HPDE6-E6E7 (cell line): ENCODE measurements around the gene C19orf73.
A peak's percentile ranks its signal among the peaks of the same experiment; 100 is the strongest.
"Not testable (repeated sequence)": the region's sequence is repeated elsewhere in the genome, so short reads cannot be mapped to it uniquely, and the experiment has no call there.

Experiments
- DNase-seq: peaks from one replicate; pipeline ENCODE4 v3.0.0; 2011; ENCODE audit warnings: missing footprints; ENCODE audit errors: extremely low spot score

C19orf73 gene

DNA sequence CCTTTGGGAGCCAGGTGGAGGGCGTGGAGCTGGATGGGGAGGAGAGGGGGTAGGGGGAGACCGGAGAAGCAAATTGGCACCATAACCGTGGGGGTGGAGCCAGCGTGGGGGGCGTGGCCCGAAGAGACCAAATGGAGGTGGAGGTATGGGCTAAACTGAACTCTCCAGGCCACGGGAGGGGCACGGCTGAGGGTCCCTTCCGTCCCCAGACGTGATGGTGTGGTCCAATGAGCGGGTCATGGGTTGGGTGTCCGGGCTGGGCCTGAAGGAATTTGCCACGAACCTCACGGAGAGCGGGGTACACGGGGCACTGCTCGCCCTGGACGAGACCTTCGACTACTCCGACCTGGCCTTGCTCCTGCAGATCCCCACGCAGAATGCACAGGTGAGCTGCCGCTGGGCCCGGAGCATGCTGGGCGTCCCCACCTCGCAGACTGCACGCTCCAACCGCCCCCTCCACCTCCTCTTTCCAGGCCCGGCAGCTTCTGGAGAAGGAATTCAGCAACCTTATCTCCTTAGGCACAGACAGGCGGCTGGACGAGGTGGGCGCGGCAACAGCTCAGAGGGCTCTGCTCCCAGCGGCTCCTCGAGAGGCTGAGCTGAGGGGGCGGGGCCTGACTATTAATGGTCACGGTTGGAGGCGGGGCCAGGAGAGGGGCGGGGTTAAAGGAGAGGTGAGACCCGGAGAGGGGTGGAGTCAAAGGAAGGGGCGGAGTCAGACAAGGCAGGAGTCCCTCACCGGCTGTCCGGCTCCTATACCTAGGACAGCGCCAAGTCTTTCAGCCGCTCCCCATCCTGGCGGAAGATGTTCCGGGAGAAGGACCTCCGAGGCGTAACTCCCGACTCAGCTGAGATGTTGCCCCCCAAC is 30.1 kb upstream of the C19orf73 start:
- peak; percentile 96 for DNase-seq

DNA sequence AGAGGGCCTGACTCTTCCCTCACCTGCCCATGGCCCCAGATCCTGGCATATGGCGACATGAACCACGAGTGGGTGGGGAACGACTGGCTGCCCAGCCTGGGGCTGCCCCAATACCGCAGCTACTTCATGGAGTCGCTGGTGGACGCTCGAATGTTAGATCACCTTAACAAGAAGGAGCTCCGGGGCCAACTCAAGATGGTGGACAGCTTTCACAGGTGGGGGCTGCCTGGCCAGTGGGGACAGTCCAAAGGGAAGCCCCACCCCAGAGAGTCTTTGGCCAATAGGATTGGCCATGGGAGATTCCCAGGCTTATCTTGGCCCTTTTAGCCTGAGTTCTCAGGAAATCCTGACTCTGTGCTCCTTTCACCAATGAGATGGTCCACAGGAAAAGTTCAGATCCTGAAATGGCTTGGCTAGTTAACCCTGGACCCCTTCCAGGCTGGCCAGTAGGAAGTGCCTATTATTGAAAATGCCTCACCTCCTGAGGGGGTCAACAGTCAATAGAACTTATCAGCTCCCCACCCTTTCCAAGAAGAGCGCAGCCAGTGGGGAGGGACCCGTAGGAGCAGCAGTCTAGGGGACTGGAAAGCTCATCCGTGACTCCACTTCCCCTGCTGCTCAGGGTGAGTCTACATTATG is 29.2 kb upstream of the C19orf73 start:
- DNase-seq, result no peak

DNA sequence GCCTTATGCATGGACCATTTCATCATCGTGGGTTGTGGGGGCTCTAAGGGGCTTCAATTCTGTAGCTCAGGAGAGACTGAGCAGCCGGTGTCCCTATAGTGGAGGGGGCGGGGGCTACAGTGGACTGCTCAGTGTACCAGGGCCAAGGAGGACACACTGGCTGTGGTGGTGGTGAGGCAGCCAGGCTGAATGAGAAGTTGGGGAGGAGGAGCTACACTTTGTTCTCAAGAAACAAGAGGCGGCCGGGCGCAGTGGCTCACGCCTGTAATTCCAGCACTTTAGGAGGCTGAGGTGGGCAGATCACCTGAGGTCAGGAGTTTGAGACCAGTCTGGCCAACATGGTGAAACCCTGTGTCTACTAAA is 27.4 kb upstream of the C19orf73 start:
- DNase-seq, result not testable (repeated sequence)

DNA sequence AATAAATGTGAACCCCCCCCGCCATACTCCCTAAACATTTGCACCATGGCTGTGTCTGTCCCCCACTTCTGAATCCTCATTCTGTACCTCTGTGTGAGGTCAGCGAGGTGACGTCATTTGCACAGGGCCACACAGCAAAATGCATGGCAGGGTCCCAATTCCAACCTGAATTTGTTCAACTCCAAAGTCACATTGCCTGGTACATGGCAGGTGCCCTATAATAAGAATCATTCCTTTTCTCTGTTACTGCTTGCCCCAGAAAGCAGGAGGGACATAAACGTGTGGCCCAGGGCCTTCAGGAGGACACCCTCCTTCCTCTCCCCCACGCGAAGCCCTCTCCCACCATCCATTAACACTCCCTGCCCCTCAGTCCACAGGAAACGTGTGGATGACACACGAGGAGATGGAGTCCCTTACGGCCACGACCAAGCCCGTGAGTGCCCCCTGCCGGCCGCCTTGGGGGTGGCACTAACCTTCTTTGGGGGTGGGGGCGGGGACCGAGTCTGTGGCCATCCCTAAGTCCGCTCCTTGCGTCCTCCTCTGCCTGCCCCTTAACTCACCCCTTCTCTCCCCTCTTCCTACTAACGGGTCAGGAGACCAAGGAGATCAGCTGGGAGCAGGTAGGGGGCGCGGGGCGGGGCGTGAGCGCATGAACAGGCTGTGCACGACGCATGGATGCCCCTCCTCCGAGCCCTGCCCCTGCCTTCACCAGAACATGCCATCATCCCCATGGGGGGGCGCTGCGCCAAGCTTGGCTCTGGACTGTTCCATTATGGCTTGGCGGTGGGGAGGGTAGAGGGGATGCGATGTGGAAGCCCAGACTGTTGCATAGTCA is 26.8 kb upstream of the C19orf73 start:
- no peak for DNase-seq

DNA sequence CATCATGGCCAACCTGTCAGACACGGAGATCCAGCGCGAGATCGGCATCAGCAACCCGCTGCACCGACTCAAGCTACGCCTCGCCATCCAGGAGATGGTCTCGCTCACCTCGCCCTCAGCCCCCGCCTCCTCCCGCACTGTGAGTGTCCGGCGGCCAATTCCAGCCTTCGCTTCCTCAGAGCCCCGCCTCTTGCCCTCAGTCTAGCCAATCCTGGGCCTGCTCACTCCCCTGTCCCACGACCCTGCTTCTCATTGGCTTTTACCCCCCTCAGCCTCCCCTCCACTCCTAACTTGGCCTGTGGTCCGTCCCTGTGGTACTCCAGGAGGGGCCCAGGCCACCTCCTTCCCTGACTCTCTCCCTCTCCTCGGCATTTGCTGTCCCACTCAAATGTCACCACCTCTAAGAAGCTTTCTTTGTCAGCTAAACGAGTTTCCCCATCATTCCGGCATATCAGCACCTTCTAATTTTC is 24.0 kb upstream of the C19orf73 start:
- peak; percentile 68 for DNase-seq

DNA sequence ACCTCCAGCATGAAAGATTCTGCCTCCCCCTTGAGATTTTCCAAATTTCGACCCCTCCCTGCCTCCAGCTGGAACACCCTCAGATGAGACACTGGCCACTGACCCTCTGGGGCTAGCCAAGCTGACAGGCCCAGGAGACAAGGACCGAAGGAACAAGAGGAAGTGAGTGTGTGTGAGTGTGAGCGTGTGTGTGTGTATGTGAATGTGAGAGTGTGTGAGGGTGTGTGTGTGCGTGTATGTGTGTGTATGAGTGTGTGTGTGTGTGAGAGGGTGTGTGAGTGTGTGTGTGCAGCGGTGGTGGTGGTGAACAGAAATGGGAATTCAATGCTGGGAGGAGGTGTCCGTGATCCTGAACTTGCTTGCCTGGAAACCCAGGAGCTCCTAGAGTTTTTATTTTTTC is 22.4 kb upstream of the C19orf73 start:
- no peak for DNase-seq

DNA sequence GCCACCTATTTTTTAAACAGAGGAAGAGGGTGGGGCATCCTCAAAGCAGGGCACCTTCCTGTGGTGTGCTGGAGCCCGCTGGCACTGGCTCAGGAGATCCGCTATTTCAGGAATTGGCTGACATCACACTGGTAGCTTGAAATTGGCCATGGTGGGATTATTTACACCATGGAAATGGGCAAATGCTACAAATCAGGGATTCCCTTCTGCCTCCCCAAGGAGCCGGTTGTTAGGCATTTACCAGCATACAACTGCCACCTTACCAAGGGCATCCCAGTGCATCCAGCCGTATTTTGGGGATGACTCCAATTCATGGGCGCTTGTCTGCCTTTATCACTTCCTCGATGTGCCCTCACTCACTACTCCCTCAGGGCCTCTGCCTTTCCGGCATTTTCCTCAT is 22.0 kb upstream of the C19orf73 start:
- DNase-seq, result no peak

DNA sequence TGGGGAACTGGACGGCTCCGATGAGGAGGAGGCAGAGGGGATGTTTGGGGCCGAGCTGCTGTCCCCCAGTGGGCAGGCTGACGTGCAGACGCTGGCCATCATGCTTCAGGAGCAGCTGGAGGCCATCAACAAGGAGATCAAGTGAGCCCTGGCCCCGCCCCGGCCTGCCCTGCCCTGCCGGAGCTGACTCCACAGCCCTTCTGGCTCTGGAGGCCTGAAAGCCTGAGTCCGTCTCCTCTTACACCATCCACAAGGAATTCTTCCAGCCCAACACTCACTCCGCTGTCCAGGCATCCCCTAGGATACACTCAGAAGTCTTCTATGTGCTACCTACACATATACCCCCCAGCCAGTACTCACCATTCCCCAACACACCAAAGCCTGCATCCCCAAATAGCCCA is 17.8 kb upstream of the C19orf73 start:
- DNase-seq, result no peak

DNA sequence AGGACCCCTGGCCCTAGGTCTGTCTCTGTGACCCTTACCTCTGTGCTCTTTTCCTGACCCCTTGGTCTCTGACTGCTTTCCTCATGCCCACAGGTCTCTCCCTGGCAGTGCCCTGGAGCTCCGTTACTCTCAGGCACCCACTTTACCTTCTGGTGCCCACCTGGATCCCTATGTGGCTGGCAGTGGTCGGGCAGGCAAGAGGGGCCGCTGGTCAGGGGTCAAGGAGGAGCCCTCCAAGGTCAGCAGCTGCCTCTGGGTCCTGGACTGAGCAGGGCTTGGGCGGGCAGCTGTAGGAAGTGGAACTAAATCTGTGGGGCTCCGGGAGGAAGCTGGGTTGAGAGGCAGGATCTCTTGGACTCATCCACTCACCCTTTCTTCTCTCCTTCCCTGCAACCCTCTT is 16.7 kb upstream of the C19orf73 start:
- no peak for DNase-seq

DNA sequence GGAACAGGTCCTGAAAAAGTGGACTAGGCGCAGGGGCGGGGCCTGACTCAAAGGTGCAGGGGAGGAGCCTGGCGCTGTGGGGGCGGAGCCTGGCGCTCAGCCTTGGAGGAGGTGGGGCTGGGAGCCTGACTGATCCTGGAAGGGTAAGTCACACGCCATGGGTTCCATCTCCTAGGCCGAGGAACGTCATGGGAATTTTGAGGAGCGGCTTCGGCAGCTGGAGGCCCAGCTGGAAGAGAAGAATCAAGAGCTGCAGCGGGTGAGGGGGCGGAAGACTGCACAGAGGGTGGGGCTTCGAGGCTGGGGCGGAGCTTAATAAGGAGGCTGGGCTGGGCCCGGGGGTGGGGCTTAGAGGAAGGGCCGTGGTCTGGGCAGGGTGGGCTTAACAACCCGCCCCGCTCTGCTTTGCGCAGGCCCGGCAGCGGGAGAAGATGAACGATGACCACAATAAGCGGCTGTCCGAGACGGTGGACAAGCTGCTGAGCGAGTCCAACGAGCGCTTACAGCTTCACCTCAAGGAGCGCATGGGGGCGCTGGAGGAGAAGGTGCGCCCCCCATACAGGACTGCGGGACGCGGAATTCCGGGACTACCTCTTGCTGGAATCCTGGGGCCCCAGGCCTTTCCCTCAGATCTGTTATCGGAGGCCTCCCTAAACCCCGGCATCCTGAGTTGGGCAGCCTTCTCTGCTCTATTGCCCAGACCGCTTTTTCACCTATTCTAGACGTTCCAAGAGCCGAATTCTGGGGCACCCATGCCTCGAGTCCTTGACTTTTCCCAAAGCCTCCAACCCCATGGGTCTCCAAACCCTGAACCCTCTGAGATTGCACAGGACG is 14.9 kb upstream of the C19orf73 start:
- peak; percentile 40 for DNase-seq

DNA sequence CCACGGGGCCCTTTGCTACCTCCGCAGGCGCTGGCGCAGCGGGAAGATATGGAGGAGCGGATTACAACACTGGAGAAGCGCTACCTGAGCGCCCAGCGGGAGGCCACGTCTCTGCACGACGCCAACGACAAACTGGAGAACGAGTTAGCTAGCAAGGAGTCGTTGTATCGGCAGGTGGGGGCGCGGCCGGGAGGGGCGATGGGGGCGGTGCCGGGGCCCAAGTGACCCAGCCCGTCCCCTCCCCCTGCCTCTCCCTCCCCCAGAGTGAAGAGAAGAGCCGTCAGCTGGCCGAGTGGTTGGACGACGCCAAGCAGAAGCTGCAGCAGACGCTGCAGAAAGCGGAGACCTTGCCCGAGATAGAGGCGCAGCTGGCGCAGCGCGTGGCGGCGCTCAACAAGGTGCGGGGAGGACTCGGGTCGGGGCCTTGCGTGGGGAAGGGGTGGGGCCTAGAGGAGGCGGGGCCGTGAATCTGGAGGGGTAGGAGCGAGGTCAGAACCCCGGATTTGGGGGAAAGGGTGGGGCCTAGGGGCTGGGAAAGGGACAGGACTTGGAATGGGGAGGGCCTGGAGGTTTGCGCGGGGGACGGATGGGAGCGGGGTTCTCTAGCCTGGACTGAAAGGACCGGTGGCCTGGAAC is 14.1 kb upstream of the C19orf73 start:
- no peak for DNase-seq

DNA sequence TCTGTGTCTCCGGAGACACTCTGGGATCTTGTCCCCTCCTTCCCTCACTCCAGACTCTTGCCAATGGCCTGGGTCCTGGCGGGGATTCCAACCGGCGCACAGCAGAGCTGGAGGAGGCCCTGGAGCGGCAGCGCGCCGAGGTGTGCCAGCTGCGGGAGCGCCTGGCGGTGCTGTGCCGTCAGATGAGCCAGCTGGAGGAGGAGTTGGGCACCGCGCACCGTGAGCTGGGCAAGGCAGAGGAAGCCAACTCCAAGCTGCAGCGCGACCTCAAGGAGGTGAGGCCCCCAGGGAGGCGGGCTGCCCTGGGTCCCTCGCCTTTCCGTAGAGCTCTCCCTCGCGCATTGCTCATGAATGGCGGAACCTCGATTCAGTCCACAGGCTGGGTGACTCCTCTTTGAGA is 11.4 kb upstream of the C19orf73 start:
- DNase-seq, result no peak

DNA sequence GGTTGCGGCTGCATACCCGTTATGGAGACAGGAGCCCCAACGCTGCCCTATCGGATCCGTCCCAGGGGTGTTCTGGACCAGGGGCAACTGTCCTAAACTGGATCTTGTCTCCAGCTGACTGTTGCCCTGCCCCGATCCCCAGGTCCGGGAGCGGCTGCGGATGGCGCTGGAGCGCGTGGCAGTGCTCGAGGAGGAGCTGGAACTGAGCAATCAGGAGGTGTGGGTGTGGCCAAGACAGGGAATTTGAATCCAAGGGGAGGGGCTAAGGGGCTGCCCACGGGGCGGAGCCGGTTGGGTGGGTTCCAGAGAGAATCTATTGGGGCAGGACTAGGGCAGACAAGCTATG is 10.3 kb upstream of the C19orf73 start:
- no peak for DNase-seq

DNA sequence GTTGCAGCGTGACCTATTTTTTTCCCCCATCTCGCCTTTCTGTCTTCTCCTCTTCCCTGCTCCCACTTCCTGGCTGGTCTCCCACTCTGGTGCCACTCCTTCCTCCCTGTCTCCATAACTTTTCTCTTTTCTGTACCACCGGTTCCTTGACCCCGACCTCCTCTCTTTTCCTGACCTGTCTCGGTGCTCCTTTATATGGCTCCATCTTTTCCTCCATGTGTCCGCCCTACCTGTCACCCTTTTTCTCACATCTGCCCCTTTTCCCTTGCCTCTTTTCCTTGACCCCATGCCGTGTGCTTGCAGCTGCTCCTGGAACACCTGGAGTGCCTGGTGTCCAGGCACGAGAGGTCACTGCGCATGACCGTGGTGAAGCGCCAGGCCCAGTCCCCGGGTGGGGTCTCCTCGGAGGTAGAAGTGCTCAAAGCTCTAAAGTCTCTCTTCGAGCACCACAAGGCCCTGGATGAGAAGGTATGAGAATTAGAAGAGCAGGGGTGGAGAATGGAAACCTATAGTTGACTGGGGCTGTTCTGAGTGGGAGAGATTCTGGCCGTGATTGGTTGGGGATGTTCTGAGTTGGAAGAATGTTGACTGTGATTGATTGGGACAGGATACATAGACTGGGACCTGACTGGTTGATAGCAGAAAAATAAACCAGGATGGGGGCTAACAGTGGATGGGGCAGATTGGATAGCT is 9.7 kb upstream of the C19orf73 start:
- DNase-seq, result no peak

DNA sequence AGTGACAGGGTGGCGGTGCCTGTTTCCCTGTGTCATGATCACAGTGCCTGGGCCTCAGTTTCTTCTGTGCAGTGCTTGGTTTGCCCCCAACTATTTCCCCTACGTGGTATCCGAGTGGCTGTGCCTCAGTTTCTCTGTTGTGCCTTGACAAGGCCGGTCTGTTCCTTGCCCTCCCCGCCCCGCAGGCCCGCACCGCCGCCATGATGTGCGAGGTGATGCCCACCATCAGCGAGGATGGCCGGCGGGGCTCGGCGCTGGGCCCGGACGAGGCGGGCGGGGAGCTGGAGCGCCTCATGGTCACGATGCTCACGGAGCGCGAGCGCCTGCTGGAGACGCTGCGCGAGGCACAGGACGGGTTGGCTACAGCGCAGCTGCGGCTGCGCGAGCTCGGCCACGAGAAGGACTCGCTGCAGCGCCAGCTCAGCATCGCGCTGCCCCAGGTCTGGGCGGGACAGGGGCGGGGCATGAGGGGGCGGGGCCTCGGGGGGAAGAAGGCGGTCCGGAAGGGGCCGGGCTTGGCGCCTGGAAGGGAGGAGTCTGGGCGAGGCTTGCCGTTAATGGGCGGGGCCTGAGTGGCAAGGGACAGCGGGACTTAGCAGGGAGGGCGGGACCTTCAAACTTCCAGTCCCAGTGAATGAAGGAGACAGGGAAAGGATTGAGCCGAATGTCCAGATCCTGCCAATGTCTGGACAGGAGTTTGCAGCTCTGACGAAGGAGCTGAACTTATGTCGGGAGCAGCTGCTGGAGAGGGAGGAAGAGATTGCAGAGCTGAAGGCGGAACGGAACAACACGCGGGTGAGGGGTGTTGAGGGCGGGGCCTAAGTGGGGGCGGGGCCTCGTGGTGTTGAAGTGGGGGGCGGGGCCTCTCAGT is 9.0 kb upstream of the C19orf73 start:
- DNase-seq, result peak; percentile 90

DNA sequence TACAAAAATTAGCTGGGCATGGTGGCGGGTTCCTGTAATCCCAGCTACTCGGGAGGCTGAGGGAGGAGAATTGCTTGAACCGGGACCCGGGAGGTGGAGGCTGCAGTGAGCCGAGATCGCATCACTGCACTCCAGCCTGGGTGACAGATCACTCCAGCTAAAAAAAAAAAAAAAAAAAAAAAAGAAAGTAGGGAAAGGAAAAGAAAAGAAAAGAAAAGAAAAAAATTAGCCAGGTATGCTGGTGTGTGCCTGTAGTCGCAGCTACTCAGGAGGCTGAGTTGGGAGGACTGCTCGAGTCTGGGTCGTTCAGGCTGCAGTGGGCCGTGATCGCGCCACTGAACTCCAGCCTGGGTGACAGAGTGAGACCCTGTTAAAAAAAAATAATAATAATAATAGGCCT is 8.3 kb upstream of the C19orf73 start:
- not testable (repeated sequence) for DNase-seq

DNA sequence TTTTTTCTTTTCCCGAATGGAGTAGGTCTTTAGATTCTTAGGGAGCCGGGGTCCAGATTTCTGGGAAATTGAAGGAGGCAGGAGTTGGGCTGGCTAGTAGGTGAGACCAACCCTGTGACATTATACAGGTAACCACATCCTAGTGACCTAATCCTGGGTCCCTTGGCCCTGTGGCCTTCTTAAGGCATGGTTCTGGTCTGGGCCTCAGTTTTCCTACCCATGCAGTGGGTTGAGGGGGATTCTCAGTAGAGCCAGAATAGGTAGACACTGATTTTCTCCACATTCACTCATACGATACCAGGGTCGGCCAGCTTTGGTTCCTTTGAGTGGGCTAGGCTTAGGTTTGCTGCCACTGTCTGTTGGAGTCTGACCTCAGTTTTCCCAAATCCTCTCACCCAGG is 7.6 kb upstream of the C19orf73 start:
- no peak for DNase-seq

DNA sequence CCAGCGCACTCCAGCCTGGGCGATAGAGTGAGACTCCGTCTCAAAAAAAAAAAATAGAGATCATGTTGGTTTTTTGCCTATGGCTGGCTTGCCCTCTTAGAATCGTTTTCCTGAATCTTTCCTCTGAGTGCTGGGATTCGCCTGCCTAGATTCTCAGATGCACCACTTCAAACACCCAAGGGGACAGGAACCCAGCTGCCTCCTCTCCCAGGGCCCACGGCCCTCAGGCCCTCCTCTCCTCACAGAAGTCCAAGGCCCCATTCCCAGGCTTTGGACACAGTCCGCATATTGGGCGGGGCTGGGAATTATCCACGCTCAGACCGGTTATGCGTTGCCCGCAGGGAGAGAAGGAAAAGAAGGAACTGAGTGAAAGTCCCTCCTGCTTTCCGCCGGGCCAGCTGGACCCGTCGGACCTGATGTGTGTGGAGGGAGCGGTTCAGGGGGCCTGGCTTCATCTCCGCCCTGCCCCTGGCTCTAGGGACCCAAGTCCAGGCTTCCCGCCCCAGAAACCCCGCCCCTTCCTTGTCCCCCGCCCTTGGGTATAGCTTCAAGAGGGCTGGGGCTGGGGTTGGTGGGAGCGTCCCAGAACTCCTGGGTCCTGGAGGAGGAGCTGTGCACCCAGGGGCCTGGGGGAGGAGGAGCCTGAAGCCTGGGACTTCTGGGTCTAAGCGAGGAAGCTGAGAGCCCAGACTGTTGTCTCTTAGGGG is 6.2 kb upstream of the C19orf73 start:
- no peak for DNase-seq

DNA sequence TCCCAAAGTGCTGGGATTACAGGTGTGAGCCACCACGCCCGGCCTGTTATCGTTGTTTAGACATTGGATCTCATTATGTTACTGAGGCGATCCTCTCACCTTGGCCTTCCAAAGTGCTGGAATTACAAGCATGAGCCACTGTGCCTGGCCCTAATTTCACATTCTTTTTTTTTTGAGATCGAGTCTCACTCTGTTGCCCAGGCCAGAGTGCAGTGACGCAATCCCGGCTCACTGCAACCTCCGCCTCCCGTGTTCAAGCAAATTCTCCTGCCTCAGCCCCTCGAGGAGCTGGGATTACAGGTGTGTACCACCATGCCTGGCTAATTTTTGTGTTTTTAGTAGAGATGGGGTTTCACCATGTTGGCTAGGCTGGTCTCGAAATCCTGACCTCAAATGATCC is 4.3 kb upstream of the C19orf73 start:
- DNase-seq, result not testable (repeated sequence)
